Lower lobe of right lung (tissue), 2 donors: ENCODE results near the gene ACKR3. TPM values are rescaled to one million over a fixed set of nuclear protein-coding genes. Genes with fewer than 3 reads are reported as not detected.

ENCODE experiments used
- ATAC-seq, 2 donors: fragments of 200-7000 bp; cut with Tn5 transposase; one replicate each; pipeline ENCODE4 v1.9.1; 2020 to 2022; ENCODE audit warnings: mild to moderate bottlenecking in 2 of 2, moderate library complexity in 2 of 2
- DNase-seq: peaks from one replicate; pipeline ENCODE4 v3.0.0-alpha.2; 2020
- H3K27ac ChIP-seq: fragments of 200-600 bp; one replicate; pipeline ENCODE4 v1.8.0; 2022
- H3K27me3 ChIP-seq: fragments of 200-600 bp; one replicate; pipeline ENCODE4 v1.8.0; 2022; ENCODE audit warnings: low read depth
- H3K36me3 ChIP-seq: fragments of 200-600 bp; one replicate; pipeline ENCODE4 v1.8.0; 2022; ENCODE audit warnings: mild to moderate bottlenecking
- H3K4me1 ChIP-seq: fragments of 200-600 bp; one replicate; pipeline ENCODE4 v1.8.0; 2022
- H3K4me3 ChIP-seq: fragments of 200-600 bp; one replicate; pipeline ENCODE4 v1.8.0; 2022; ENCODE audit warnings: mild to moderate bottlenecking
- H3K9me3 ChIP-seq: fragments of 200-600 bp; one replicate; pipeline ENCODE4 v1.8.0; 2022
- CTCF ChIP-seq: fragments of 200-600 bp; IDR thresholded peaks from one replicate; pipeline ENCODE4 v1.8.0; 2022; ENCODE audit warnings: antibody characterized with exemption, mild to moderate bottlenecking
- intact Hi-C: fragments of 100-400 bp; cut with DNase I; formaldehyde crosslinking; loops from one replicate; pipeline ENCODE4 v1.11.0; 2022
- total RNA-seq: library from RNA; stranded (reverse); fragmentation: NEBNext Ultra II Directional; extraction: Animal tissue kit (Norgen Biotek cat#: 25700); gene quantifications from one replicate; pipeline ENCODE4 v1.2.1, GENCODE V29; 2021
- donor health status: DM: no; HTN: yes; CAD: no; lungs with severe emphysema.

ACKR3 gene
- total RNA-seq, 1 donor from 2014 or later: 12.6 TPM

- no peak overlapping the region for H3K4me3 ChIP-seq
- no peak overlapping the region for H3K27ac ChIP-seq
- H3K4me1 ChIP-seq: no peaks in the 10 kb centered on the region
- H3K27me3 ChIP-seq: no peaks in the 10 kb centered on the region
- no peak for TF ChIP-seq CTCF
- intact Hi-C loops: no loop called here
- DNase-seq (no peak), ATAC-seq (no peak)
- peaks cover 13% of the 10 kb centered on the region for H3K36me3 ChIP-seq
- no peaks in the 10 kb centered on the region for H3K9me3 ChIP-seq
Measured at GRCh38 chr2:236582968-236583367, 13.3 kb downstream of the ACKR3 start.

GRCh38 chr2:236583621-236584203, 14.1 kb downstream of the ACKR3 start:
- ATAC-seq (no peak), DNase-seq (no peak)
- H3K4me3 ChIP-seq: no peak overlapping the region
- no peak overlapping the region for H3K27ac ChIP-seq
- H3K27me3 ChIP-seq: no peaks in the 10 kb centered on the region
- no peaks in the 10 kb centered on the region for H3K4me1 ChIP-seq
- intact Hi-C loops: no loop called here
- peaks cover 13% of the 10 kb centered on the region for H3K36me3 ChIP-seq
- no peak for TF ChIP-seq CTCF
- H3K9me3 ChIP-seq: no peaks in the 10 kb centered on the region

GRCh38 chr2:236584521-236585384, 15.1 kb downstream of the ACKR3 start:
- TF ChIP-seq CTCF: no peak
- H3K27me3 ChIP-seq: no peaks in the 10 kb centered on the region
- no peak overlapping the region for H3K27ac ChIP-seq
- intact Hi-C loops: no loop called here
- no peaks in the 10 kb centered on the region for H3K4me1 ChIP-seq
- ATAC-seq (no peak), DNase-seq (no peak)
- peaks cover 13% of the 10 kb centered on the region for H3K36me3 ChIP-seq
- no peaks in the 10 kb centered on the region for H3K9me3 ChIP-seq
- H3K4me3 ChIP-seq: no peak overlapping the region

- DNase-seq (no peak), ATAC-seq (no peak)
- Histone ChIP-seq H3K27ac (no peak overlapping the region), H3K36me3 (peaks cover 7% of the 10 kb centered on the region), H3K27me3 (no peaks in the 10 kb centered on the region), H3K4me1 (no peaks in the 10 kb centered on the region), H3K9me3 (no peaks in the 10 kb centered on the region), H3K4me3 (no peak overlapping the region)
- TF ChIP-seq CTCF: no peak
- intact Hi-C loops: no loop called here
Measured at GRCh38 chr2:236585966-236586365, 16.3 kb downstream of the ACKR3 start.

- intact Hi-C loops: no loop called here
- DNase-seq (no peak), ATAC-seq (no peak)
- no peak for TF ChIP-seq CTCF
- H3K27ac ChIP-seq: no peak overlapping the region
- no peak overlapping the region for H3K4me3 ChIP-seq
- no peaks in the 10 kb centered on the region for H3K36me3 ChIP-seq
- no peaks in the 10 kb centered on the region for H3K9me3 ChIP-seq
- no peaks in the 10 kb centered on the region for H3K4me1 ChIP-seq
- no peaks in the 10 kb centered on the region for H3K27me3 ChIP-seq
Measured at GRCh38 chr2:236587861-236588815, 18.5 kb downstream of the ACKR3 start.
